Neural cell (in vitro differentiated cells): ENCODE results near the gene TTR. TPM values are rescaled to one million over a fixed set of nuclear protein-coding genes. Genes with fewer than 3 reads are reported as not detected.

Experiments
- H2AFZ ChIP-seq: fragments of 200-600, 300-800 bp; sonication (generic), shearing (Covaris generic); 2 replicates; pipeline ENCODE4 v1.6.0; 2014; ENCODE audit warnings: low read depth, mild to moderate bottlenecking, antibody characterized with exemption, low read length, moderate library complexity
- H3F3A ChIP-seq: fragments of 200-600 bp; shearing (Covaris generic); 2 replicates; pipeline ENCODE4 v1.6.1; 2016; ENCODE audit warnings: mild to moderate bottlenecking, moderate library complexity, mixed read lengths, antibody characterized with exemption, low read length; ENCODE audit not compliant: insufficient read depth, poor library complexity, severe bottlenecking
- H3K27ac ChIP-seq: fragments of 200-600, 300-800 bp; sonication (generic), shearing (Covaris generic); 2 replicates; pipeline ENCODE4 v1.5.1; 2014; ENCODE audit warnings: mild to moderate bottlenecking, low read length, moderate library complexity
- H3K27me3 ChIP-seq: fragments of 300-800, 200-600 bp; sonication (generic), shearing (Covaris generic); 2 replicates; pipeline ENCODE4 v1.6.0; 2014; ENCODE audit warnings: mild to moderate bottlenecking, low read depth, low read length, moderate library complexity; ENCODE audit not compliant: insufficient read depth
- H3K36me3 ChIP-seq: fragments of 300-800, 200-600 bp; sonication (generic), shearing (Covaris generic); 2 replicates; pipeline ENCODE4 v1.5.1; 2014; ENCODE audit warnings: mild to moderate bottlenecking, antibody characterized with exemption, low read length, moderate library complexity; ENCODE audit not compliant: insufficient read depth
- H3K4me2 ChIP-seq: fragments of 300-800, 200-600 bp; sonication (generic), shearing (Covaris generic); 2 replicates; pipeline ENCODE4 v1.6.0; 2014; ENCODE audit warnings: mild to moderate bottlenecking, low read length
- H3K4me3 ChIP-seq: fragments of 300-800, 200-600 bp; sonication (generic), shearing (Covaris generic); 2 replicates; pipeline ENCODE4 v1.5.1; 2014; ENCODE audit warnings: mild to moderate bottlenecking, low read length, moderate library complexity
- H3K79me2 ChIP-seq: fragments of 200-600 bp; shearing (Covaris generic); replicated peaks from 2 replicates; pipeline ENCODE4 v1.6.0; 2014; ENCODE audit warnings: mild to moderate bottlenecking, low read length, moderate library complexity; ENCODE audit not compliant: insufficient read depth
- H3K9ac ChIP-seq: fragments of 300-800, 200-600 bp; sonication (generic), shearing (Covaris generic); 2 replicates; pipeline ENCODE4 v1.6.1; 2016; ENCODE audit warnings: mild to moderate bottlenecking, low read length, mixed read lengths
- H3K9me2 ChIP-seq: fragments of 200-600 bp; shearing (Covaris generic); 2 replicates; pipeline ENCODE4 v1.6.1; 2016; ENCODE audit warnings: mild to moderate bottlenecking, low read length, mixed read lengths; ENCODE audit not compliant: insufficient read depth
- H3K9me3 ChIP-seq: fragments of 200-600, 300-800 bp; sonication (generic), shearing (Covaris generic); 2 replicates; pipeline ENCODE4 v1.6.1; 2016; ENCODE audit warnings: mild to moderate bottlenecking, mixed run types, low read length, moderate library complexity, mixed read lengths
- H4K20me1 ChIP-seq: fragments of 200-600 bp; shearing (Covaris generic); 2 replicates; pipeline ENCODE4 v1.6.1; 2016; ENCODE audit warnings: mild to moderate bottlenecking, mixed run types; ENCODE audit not compliant: insufficient read depth
- CTCF ChIP-seq: fragments of 450-650 bp; IDR thresholded peaks from 2 replicates; pipeline ENCODE4 v1.5.1; 2014; ENCODE audit warnings: antibody characterized with exemption, mild to moderate bottlenecking, moderate library complexity; ENCODE audit not compliant: poor library complexity, severe bottlenecking
- EP300 ChIP-seq: fragments of 450-650 bp; conservative IDR thresholded peaks from 2 replicates; pipeline ENCODE4 v1.6.1; 2014; ENCODE audit warnings: antibody characterized with exemption, mild to moderate bottlenecking, moderate library complexity; ENCODE audit not compliant: poor library complexity, severe bottlenecking
- EZH2 ChIP-seq: fragments of 200-600, 300-800 bp; shearing (Covaris generic), sonication (generic); IDR thresholded peaks from 2 replicates; pipeline ENCODE4 v1.6.1; 2014; ENCODE audit warnings: antibody characterized with exemption, low read length, borderline replicate concordance, mild to moderate bottlenecking; ENCODE audit not compliant: insufficient read depth, poor library complexity, severe bottlenecking
- MXI1 ChIP-seq: fragments of 450-650 bp; conservative IDR thresholded peaks from 2 replicates; pipeline ENCODE4 v1.6.1; 2014; ENCODE audit warnings: antibody characterized with exemption, mild to moderate bottlenecking; ENCODE audit not compliant: poor library complexity, severe bottlenecking
- POLR2AphosphoS5 ChIP-seq: IDR thresholded peaks from 2 replicates; pipeline ENCODE4 v1.6.1; 2012
- RAD21 ChIP-seq: fragments of 450-650 bp; conservative IDR thresholded peaks from 2 replicates; pipeline ENCODE4 v1.6.1; 2014; ENCODE audit warnings: antibody characterized with exemption, mild to moderate bottlenecking, moderate library complexity
- SMC3 ChIP-seq: fragments of 450-650 bp; conservative IDR thresholded peaks from 2 replicates; pipeline ENCODE4 v1.6.1; 2014; ENCODE audit warnings: antibody characterized with exemption, mild to moderate bottlenecking, moderate library complexity; ENCODE audit not compliant: poor library complexity
- TAF1 ChIP-seq: IDR thresholded peaks from 2 replicates; pipeline ENCODE4 v1.6.1; 2012; ENCODE audit warnings: low read depth
- polyA plus RNA-seq: library from polyadenylated mRNA; depleted of rRNA; stranded (reverse); fragments of >200 nt; gene quantifications from 2 replicates; pipeline ENCODE4 v1.2.3, GENCODE V29; 2014
- TF ChIP-seq, protein P1 (sequence below): IDR thresholded peaks from 2 replicates; pipeline ENCODE4 v1.6.1; 2012; ENCODE audit warnings: borderline replicate concordance

The TTR gene
- polyA plus RNA-seq, 1 donor from 2014 or later: not detected

DNA sequence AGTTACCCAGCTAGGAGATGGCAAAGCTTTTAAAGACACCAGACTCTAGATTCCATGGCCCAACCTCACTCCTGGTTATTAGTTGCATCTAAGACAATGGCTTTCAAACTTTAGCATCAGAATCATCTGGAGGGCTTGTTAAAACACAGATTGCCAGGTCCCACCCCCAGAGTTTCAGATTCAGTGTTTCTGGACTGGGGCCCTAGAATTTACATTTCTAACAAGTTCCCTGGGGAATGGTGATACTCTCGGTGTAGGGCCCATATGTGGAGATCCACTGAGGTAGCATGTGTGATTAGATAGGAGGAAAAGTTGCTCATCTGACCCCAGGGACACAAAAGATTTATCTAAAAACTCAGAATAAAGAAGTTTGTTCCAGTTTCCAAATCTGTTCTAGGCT lies 14.5 kb upstream of the TTR start:
- TF ChIP-seq MXI1: no peak
- TF ChIP-seq RAD21: no peak
- no peak for TF ChIP-seq SMC3
- TF ChIP-seq TAF1: no peak
- no peak for TF ChIP-seq CTCF
- TF ChIP-seq, protein P1, sequence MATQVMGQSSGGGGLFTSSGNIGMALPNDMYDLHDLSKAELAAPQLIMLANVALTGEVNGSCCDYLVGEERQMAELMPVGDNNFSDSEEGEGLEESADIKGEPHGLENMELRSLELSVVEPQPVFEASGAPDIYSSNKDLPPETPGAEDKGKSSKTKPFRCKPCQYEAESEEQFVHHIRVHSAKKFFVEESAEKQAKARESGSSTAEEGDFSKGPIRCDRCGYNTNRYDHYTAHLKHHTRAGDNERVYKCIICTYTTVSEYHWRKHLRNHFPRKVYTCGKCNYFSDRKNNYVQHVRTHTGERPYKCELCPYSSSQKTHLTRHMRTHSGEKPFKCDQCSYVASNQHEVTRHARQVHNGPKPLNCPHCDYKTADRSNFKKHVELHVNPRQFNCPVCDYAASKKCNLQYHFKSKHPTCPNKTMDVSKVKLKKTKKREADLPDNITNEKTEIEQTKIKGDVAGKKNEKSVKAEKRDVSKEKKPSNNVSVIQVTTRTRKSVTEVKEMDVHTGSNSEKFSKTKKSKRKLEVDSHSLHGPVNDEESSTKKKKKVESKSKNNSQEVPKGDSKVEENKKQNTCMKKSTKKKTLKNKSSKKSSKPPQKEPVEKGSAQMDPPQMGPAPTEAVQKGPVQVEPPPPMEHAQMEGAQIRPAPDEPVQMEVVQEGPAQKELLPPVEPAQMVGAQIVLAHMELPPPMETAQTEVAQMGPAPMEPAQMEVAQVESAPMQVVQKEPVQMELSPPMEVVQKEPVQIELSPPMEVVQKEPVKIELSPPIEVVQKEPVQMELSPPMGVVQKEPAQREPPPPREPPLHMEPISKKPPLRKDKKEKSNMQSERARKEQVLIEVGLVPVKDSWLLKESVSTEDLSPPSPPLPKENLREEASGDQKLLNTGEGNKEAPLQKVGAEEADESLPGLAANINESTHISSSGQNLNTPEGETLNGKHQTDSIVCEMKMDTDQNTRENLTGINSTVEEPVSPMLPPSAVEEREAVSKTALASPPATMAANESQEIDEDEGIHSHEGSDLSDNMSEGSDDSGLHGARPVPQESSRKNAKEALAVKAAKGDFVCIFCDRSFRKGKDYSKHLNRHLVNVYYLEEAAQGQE: no peak
- TF ChIP-seq EP300: no peak
- no peak for TF ChIP-seq EZH2
- no peak for TF ChIP-seq POLR2AphosphoS5
- Histone ChIP-seq H3K79me2 (no peaks in the 10 kb centered on the region), H4K20me1 (no peaks in the 10 kb centered on the region)

GRCh38 chr18:31578126-31578525 lies 13.6 kb upstream of the TTR start:
- no peak overlapping the region for H3K9ac ChIP-seq
- no peaks in the 10 kb centered on the region for H4K20me1 ChIP-seq
- no peak overlapping the region for H2AFZ ChIP-seq
- H3F3A ChIP-seq: no peaks in the 10 kb centered on the region
- no peak overlapping the region for H3K4me2 ChIP-seq
- H3K79me2 ChIP-seq: no peaks in the 10 kb centered on the region
- TF ChIP-seq EZH2 (no peak), MXI1 (no peak), RAD21 (no peak), SMC3 (no peak)
- TF ChIP-seq, protein P1: no peak
- no peak overlapping the region for H3K4me3 ChIP-seq
- H3K9me3 ChIP-seq: no peaks in the 10 kb centered on the region
- no peaks in the 10 kb centered on the region for H3K9me2 ChIP-seq
- H3K27ac ChIP-seq: no peak overlapping the region
- H3K27me3 ChIP-seq: no peaks in the 10 kb centered on the region
- no peaks in the 10 kb centered on the region for H3K36me3 ChIP-seq

More for the DNA sequence above, 14.5 kb upstream of the TTR start:
- no peaks in the 10 kb centered on the region for H3K27me3 ChIP-seq
- no peak overlapping the region for H3K27ac ChIP-seq
- no peaks in the 10 kb centered on the region for H3K9me3 ChIP-seq
- no peak overlapping the region for H3K4me2 ChIP-seq
- H3K36me3 ChIP-seq: no peaks in the 10 kb centered on the region
- H3K9ac ChIP-seq: no peak overlapping the region
- no peaks in the 10 kb centered on the region for H3F3A ChIP-seq
- no peak overlapping the region for H3K4me3 ChIP-seq
- no peak overlapping the region for H2AFZ ChIP-seq
- no peaks in the 10 kb centered on the region for H3K9me2 ChIP-seq
